Measurements from ENCODE around the gene SRD5A1. TPM values are rescaled to one million over a fixed set of nuclear protein-coding genes. Genes with fewer than 3 reads are reported as not detected.

SRD5A1 gene
- total RNA-seq, 1 experiment from 2014 or later: 30.4 TPM

DNA sequence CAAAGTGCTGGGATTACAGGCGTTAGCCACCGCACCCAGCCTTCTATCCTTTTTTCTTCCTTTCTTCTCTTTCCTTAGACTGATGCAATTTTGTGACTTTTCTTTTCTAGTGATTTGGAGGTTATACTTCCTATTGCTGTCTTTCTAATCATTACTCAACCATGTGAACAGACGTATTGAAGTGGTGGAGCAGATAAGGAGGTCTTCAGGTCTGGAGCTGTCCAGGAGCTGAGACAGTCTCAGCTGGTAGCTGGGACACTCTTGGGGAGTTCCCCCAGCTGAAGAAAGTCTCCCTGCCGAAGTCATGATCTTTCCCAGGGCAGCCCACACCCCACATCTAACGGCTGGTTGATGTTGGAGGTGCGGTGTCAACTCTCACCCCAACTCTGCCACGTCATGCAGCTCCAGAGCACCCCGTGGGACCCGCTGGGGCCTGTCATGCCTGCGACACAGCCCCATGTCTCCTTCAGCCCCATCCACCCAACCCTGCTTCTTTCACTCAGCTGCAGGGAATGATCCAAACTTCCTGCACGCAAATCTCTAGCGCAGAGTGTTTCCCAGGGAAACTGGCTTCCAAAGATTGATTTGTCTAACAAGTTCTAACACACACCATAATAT is 41.5 kb upstream of the SRD5A1 start:
- POLR2A ChIA-PET: no interaction called here
- CTCF ChIA-PET: interaction anchor here (0.5 kb wide), 1 partner anchor 174 kb away, joined by 3 read pairs; no protein-coding TSS in a partner anchor
- Histone ChIP-seq H3K4me1 (ENCODE audit: control insufficient read depth, insufficient read depth, low read length) (no peaks in the 10 kb centered on the region), H3K27ac (ENCODE audit: low read length) (no peak overlapping the region), H3K9me3 (ENCODE audit: control insufficient read depth, insufficient read depth, low read depth, low read length) (no peaks in the 10 kb centered on the region), H3K4me3 (ENCODE audit: low read depth in 2 of 2, low read length in 2 of 2) (no peak overlapping the region), H3K27me3 (ENCODE audit: control insufficient read depth, insufficient read depth, low read length) (no peaks in the 10 kb centered on the region), H3K36me3 (ENCODE audit: control insufficient read depth, insufficient read depth, low read length) (no peaks in the 10 kb centered on the region; the same call in 1 of the 2 replicates)
- in situ Hi-C loops (cut with HindIII; ENCODE audit: low pct_unique_long_range_greater_than_20kb, low sequenced_read_pairs): no loop called here
- BruUV-seq (replicated peaks): no TSS peak
- intact Hi-C loops (cut with micrococcal nuclease; ENCODE audit: unreplicated experiment): no loop called here
- no peak for ATAC-seq
- no peak for DNase-seq (ENCODE audit: low read depth, low spot score)
- TF ChIP-seq SIN3A (IDR thresholded peaks at IDR 0.05; ENCODE audit: borderline replicate concordance, insufficient read depth, low read depth, low read length): no peak
- TF ChIP-seq, protein P1, sequence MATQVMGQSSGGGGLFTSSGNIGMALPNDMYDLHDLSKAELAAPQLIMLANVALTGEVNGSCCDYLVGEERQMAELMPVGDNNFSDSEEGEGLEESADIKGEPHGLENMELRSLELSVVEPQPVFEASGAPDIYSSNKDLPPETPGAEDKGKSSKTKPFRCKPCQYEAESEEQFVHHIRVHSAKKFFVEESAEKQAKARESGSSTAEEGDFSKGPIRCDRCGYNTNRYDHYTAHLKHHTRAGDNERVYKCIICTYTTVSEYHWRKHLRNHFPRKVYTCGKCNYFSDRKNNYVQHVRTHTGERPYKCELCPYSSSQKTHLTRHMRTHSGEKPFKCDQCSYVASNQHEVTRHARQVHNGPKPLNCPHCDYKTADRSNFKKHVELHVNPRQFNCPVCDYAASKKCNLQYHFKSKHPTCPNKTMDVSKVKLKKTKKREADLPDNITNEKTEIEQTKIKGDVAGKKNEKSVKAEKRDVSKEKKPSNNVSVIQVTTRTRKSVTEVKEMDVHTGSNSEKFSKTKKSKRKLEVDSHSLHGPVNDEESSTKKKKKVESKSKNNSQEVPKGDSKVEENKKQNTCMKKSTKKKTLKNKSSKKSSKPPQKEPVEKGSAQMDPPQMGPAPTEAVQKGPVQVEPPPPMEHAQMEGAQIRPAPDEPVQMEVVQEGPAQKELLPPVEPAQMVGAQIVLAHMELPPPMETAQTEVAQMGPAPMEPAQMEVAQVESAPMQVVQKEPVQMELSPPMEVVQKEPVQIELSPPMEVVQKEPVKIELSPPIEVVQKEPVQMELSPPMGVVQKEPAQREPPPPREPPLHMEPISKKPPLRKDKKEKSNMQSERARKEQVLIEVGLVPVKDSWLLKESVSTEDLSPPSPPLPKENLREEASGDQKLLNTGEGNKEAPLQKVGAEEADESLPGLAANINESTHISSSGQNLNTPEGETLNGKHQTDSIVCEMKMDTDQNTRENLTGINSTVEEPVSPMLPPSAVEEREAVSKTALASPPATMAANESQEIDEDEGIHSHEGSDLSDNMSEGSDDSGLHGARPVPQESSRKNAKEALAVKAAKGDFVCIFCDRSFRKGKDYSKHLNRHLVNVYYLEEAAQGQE (IDR thresholded peaks at IDR 0.05; ENCODE audit: insufficient read depth in 1 of 2, low read depth in 2 of 2, low read length in 1 of 2): peak in 1 of 2 experiments; percentile 42; a peak in 1 of 4 replicates

DNA sequence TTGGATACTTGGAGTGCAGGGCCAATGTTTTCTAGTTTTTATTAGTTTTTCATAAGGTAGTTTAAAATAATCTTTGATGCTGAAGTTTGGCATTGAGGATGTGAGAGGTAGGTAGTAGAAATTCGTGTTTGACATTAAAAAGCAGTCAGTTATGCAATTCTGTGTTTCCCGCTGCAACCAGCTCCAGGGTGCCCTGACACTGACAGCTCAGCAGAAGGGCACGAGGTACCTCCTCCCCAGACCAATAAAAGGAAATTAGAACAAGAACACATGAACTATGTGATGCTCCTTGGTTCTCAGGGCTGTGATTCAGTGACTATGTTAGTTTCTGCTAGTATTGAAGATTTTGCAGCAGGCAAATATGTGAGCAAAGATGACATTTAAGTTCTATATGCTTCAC is 40.6 kb upstream of the SRD5A1 start:
- H3K4me1 ChIP-seq (ENCODE audit: control insufficient read depth, insufficient read depth, low read length): no peaks in the 10 kb centered on the region
- no peak overlapping the region for H3K4me3 ChIP-seq (ENCODE audit: low read depth in 2 of 2, low read length in 2 of 2)
- ChIA-PET CTCF (interaction anchor here (0.5 kb wide), 1 partner anchor 173 kb away, joined by 3 read pairs; no protein-coding TSS in a partner anchor), POLR2A (no interaction called here)
- no peaks in the 10 kb centered on the region; the same call in 1 of the 2 replicates for H3K36me3 ChIP-seq (ENCODE audit: control insufficient read depth, insufficient read depth, low read length)
- ATAC-seq (no peak), DNase-seq (ENCODE audit: low read depth, low spot score) (no peak)
- TF ChIP-seq TCF7L2 (IDR thresholded peaks at IDR 0.05; ENCODE audit: low read depth, low read length): no peak
- TF ChIP-seq, protein P2, sequence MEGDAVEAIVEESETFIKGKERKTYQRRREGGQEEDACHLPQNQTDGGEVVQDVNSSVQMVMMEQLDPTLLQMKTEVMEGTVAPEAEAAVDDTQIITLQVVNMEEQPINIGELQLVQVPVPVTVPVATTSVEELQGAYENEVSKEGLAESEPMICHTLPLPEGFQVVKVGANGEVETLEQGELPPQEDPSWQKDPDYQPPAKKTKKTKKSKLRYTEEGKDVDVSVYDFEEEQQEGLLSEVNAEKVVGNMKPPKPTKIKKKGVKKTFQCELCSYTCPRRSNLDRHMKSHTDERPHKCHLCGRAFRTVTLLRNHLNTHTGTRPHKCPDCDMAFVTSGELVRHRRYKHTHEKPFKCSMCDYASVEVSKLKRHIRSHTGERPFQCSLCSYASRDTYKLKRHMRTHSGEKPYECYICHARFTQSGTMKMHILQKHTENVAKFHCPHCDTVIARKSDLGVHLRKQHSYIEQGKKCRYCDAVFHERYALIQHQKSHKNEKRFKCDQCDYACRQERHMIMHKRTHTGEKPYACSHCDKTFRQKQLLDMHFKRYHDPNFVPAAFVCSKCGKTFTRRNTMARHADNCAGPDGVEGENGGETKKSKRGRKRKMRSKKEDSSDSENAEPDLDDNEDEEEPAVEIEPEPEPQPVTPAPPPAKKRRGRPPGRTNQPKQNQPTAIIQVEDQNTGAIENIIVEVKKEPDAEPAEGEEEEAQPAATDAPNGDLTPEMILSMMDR (IDR thresholded peaks at IDR 0.05): no peak
- TF ChIP-seq, protein P1 (IDR thresholded peaks at IDR 0.05; ENCODE audit: insufficient read depth in 1 of 2, low read depth in 2 of 2, low read length in 1 of 2): no peak
- no peak for TF ChIP-seq POLR2AphosphoS5 (IDR thresholded peaks at IDR 0.05; ENCODE audit: low read depth, low read length)
- TF ChIP-seq SIN3A (IDR thresholded peaks at IDR 0.05; ENCODE audit: borderline replicate concordance, insufficient read depth, low read depth, low read length): no peak
- H3K27me3 ChIP-seq (ENCODE audit: control insufficient read depth, insufficient read depth, low read length): no peaks in the 10 kb centered on the region
- intact Hi-C loops (cut with micrococcal nuclease; ENCODE audit: unreplicated experiment): no loop called here
- no peaks in the 10 kb centered on the region for H3K9me3 ChIP-seq (ENCODE audit: control insufficient read depth, insufficient read depth, low read depth, low read length)
- BruUV-seq (replicated peaks): no TSS peak
- in situ Hi-C loops (cut with HindIII; ENCODE audit: low pct_unique_long_range_greater_than_20kb, low sequenced_read_pairs): no loop called here
- no peak overlapping the region for H3K27ac ChIP-seq (ENCODE audit: low read length)

Data from Panc1 (cell line).